A549 (cell line): ENCODE results near the gene PARG.
"Not testable (repeated sequence)": the region's sequence is repeated elsewhere in the genome, so short reads cannot be mapped to it uniquely, and the experiment has no call there.

Experiments used
- CBX2 ChIP-seq: fragments of 200-600 bp; sonication (generic); IDR thresholded peaks from 2 replicates; pipeline ENCODE4 v1.6.1; 2016; ENCODE audit warnings: low read depth, mild to moderate bottlenecking, borderline replicate concordance
- CTCF ChIP-seq: fragments of >200 bp; sonication (Bioruptor Twin); formaldehyde crosslinking; IDR thresholded peaks from 3 replicates; pipeline ENCODE4 v1.5.1; 2016
- JUN ChIP-seq, 2 experiments: fragments of >200 bp; sonication (Bioruptor Twin); formaldehyde crosslinking; IDR thresholded peaks; 2 replicates in 1 of 2; 3 replicates in 1 of 2; pipeline ENCODE4 v1.6.1; 2016 to 2017
- MAFK ChIP-seq: fragments of 450-650 bp; IDR thresholded peaks from 2 replicates; pipeline ENCODE4 v1.6.1; 2014; ENCODE audit not compliant: partially characterized antibody
- PHF8 ChIP-seq: fragments of 200-600 bp; sonication (generic); IDR thresholded peaks from 2 replicates; pipeline ENCODE4 v1.6.1; 2016; ENCODE audit warnings: low read depth, mild to moderate bottlenecking, antibody characterized with exemption, moderate library complexity, borderline replicate concordance
- POLR2A ChIP-seq: IDR thresholded peaks from 2 replicates; pipeline ENCODE4 v1.6.1; 2012; ENCODE audit warnings: mild to moderate bottlenecking, low read length
- POLR2AphosphoS2 ChIP-seq: conservative IDR thresholded peaks from 2 replicates; pipeline ENCODE4 v1.6.1; 2012; ENCODE audit warnings: low read length, improper control_type of control experiment, inconsistent platforms
- RCOR1 ChIP-seq: fragments of 150-350 bp; IDR thresholded peaks from 2 replicates; pipeline ENCODE4 v1.6.1; 2014; ENCODE audit warnings: antibody characterized with exemption, low read length, low read depth
- ZNF302 ChIP-seq: fragments of 250-450 bp; sonication (Bioruptor Pico); IDR thresholded peaks from 2 replicates; pipeline ENCODE4 v1.9.0; 2021; ENCODE audit warnings: inconsistent platforms, mild to moderate bottlenecking, moderate library complexity
- TF ChIP-seq, protein P1 (sequence below): IDR thresholded peaks from 2 replicates; pipeline ENCODE4 v1.6.1; 2012
- TF ChIP-seq, protein P2 (sequence below): fragments of 150-350 bp; IDR thresholded peaks from 2 replicates; pipeline ENCODE4 v1.6.1; 2014; ENCODE audit warnings: low read depth, mild to moderate bottlenecking, low read length

GRCh38 chr10:49899999-49900398, 41.8 kb downstream of the PARG start:
- not testable (repeated sequence) for TF ChIP-seq CTCF; POLR2A; POLR2AphosphoS2; JUN (IDR thresholded peaks at IDR 0.05); MAFK; CBX2; RCOR1; PHF8; ZNF302 (CRISPR knock-in tag)
- TF ChIP-seq, protein P1, sequence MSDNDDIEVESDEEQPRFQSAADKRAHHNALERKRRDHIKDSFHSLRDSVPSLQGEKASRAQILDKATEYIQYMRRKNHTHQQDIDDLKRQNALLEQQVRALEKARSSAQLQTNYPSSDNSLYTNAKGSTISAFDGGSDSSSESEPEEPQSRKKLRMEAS, result not testable (repeated sequence)
- TF ChIP-seq, protein P2, sequence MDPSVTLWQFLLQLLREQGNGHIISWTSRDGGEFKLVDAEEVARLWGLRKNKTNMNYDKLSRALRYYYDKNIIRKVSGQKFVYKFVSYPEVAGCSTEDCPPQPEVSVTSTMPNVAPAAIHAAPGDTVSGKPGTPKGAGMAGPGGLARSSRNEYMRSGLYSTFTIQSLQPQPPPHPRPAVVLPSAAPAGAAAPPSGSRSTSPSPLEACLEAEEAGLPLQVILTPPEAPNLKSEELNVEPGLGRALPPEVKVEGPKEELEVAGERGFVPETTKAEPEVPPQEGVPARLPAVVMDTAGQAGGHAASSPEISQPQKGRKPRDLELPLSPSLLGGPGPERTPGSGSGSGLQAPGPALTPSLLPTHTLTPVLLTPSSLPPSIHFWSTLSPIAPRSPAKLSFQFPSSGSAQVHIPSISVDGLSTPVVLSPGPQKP, result not testable (repeated sequence)
